Parathyroid adenoma (tissue), 2 donors: Measurements from ENCODE around the gene FIBIN.

ENCODE experiments used
- H2AFZ ChIP-seq: fragments of 300-600 bp; sonication (generic); one replicate; pipeline ENCODE4 v1.7.0; 2017; ENCODE audit warnings: antibody characterized with exemption, mild to moderate bottlenecking
- H3K27ac ChIP-seq: fragments of 300-600 bp; sonication (generic); one replicate; pipeline ENCODE4 v1.7.0; 2017
- H3K27me3 ChIP-seq: fragments of 300-600 bp; sonication (generic); one replicate; pipeline ENCODE4 v1.7.0; 2017; ENCODE audit warnings: low read length; ENCODE audit not compliant: control insufficient read depth, insufficient read depth
- H3K36me3 ChIP-seq: fragments of 300-600 bp; sonication (generic); one replicate; pipeline ENCODE4 v1.7.0; 2017; ENCODE audit warnings: low read length; ENCODE audit not compliant: control insufficient read depth, insufficient read depth
- H3K4me1 ChIP-seq: fragments of 300-600 bp; sonication (generic); one replicate; pipeline ENCODE4 v1.7.0; 2017; ENCODE audit warnings: control low read depth
- H3K4me2 ChIP-seq: fragments of 300-600 bp; sonication (generic); one replicate; pipeline ENCODE4 v1.7.0; 2017; ENCODE audit warnings: low read length
- H3K4me3 ChIP-seq: fragments of 300-600 bp; sonication (generic); one replicate; pipeline ENCODE4 v1.7.0; 2017; ENCODE audit warnings: low read depth, low read length
- H3K79me2 ChIP-seq: fragments of 300-600 bp; sonication (generic); one replicate; pipeline ENCODE4 v1.7.0; 2017; ENCODE audit warnings: control low read depth
- H3K9ac ChIP-seq: fragments of 300-600 bp; sonication (generic); one replicate; pipeline ENCODE4 v1.7.0; 2017; ENCODE audit warnings: mild to moderate bottlenecking
- H3K9me3 ChIP-seq: fragments of 300-600 bp; sonication (generic); one replicate; pipeline ENCODE4 v1.7.0; 2017; ENCODE audit warnings: low read length; ENCODE audit not compliant: control insufficient read depth
- CTCF ChIP-seq: fragments of 300-600 bp; sonication (generic); IDR thresholded peaks from one replicate; pipeline ENCODE4 v1.7.0; 2017; ENCODE audit warnings: antibody characterized with exemption, mild to moderate bottlenecking
- donor health status: primary hyperparathyroidism.

FIBIN gene

GRCh38 chr11:26993965-26994457 lies at the start of gene FIBIN:
FIBIN (plus strand) TSS chr11:26994112; CDS start chr11:26994527, 415 bp downstream.
- Histone ChIP-seq H3K4me1 (no peaks in the 10 kb centered on the region), H3K27ac (no peak within 1 kb of the TSS)
- TF ChIP-seq CTCF: no peak

DNA sequence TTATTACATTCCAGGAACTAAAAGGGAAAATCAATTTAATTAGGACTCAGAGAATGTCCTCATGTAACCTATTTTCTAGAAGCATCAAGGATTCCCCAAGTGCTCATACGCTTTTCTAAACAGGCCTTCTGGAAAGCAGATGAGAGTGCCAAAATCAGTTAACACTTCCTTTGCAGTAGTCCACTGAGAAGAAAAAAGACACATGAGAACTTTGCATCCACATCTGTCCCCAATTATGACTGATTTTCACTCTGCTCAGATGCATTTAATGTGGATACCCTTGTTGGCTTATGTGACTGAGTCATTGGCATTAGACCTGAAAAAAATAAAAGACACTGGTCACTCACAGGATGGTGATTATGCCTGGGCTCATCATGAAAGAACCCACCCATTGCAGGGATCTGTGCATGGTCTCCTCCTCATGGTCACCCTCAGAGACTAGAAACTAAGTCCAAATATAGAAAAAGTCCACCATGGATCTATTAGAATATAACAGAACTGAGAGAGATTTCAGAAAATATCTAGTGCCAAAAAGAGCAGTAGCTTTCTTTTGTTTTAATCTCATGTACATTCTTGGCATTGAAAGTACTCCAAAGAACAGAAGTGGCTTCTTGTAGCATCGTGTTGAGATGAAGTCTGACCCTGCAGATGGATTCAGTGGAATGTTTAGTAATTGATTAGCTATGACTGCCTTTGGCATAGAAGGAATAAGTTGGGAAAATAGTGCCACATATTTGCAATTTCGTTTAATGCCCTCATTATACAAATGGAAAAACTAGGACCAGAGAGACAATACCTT lies 48.8 kb upstream of the FIBIN start:
- H3K27me3 ChIP-seq: no peaks in the 10 kb centered on the region
- no peak overlapping the region for H3K4me3 ChIP-seq
- TF ChIP-seq CTCF: no peak
- no peaks in the 10 kb centered on the region for H3K79me2 ChIP-seq
- no peak overlapping the region for H3K4me2 ChIP-seq
- no peak overlapping the region for H3K9ac ChIP-seq
- H3K27ac ChIP-seq: no peak overlapping the region
- no peaks in the 10 kb centered on the region for H3K9me3 ChIP-seq
- H3K4me1 ChIP-seq: no peaks in the 10 kb centered on the region
- H3K36me3 ChIP-seq: no peaks in the 10 kb centered on the region
- no peak overlapping the region for H2AFZ ChIP-seq

More at GRCh38 chr11:26993965-26994457, at the start of gene FIBIN:
- Histone ChIP-seq H3K4me2 (no peak within 1 kb of the TSS), H3K36me3 (no peaks in the 10 kb centered on the region), H3K27me3 (no peaks in the 10 kb centered on the region), H3K4me3 (no peak within 1 kb of the TSS), H2AFZ (no peak within 1 kb of the TSS), H3K79me2 (no peaks in the 10 kb centered on the region), H3K9me3 (no peaks in the 10 kb centered on the region), H3K9ac (no peak within 1 kb of the TSS)

DNA sequence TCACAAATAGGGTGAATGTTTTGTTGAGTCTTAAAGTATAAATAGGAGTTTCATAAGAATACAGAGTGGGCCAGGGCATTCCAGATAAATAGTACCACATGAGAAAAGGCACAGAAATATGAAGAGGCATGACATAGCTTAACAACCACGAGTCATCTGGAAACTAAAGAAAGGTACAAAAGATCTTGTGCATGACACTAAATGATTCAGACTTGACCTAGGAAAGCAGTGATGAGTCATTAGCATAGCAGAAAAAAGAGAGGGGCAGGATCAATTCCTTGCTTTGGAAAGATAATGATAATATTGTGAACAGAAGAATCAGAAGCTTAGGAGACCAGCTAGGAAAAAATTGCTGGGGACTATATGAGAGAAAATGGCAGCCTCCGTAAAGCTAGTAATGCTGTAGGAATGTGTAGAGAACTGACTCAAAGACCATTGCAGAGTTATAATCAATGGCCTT lies 47.6 kb upstream of the FIBIN start:
- Histone ChIP-seq H3K9ac (no peak overlapping the region), H3K36me3 (no peaks in the 10 kb centered on the region), H3K27me3 (no peaks in the 10 kb centered on the region), H2AFZ (no peak overlapping the region), H3K27ac (no peak overlapping the region), H3K4me1 (no peaks in the 10 kb centered on the region), H3K4me3 (no peak overlapping the region), H3K4me2 (no peak overlapping the region), H3K79me2 (no peaks in the 10 kb centered on the region), H3K9me3 (no peaks in the 10 kb centered on the region)
- TF ChIP-seq CTCF: no peak

- no peak overlapping the region for H3K27ac ChIP-seq
Measured at GRCh38 chr11:26947379-26947844, 46.5 kb upstream of the FIBIN start.

More at GRCh38 chr11:26947379-26947844, 46.5 kb upstream of the FIBIN start:
- H3K36me3 ChIP-seq: no peaks in the 10 kb centered on the region
- no peak overlapping the region for H2AFZ ChIP-seq
- no peak overlapping the region for H3K4me2 ChIP-seq
- no peak overlapping the region for H3K4me3 ChIP-seq
- no peaks in the 10 kb centered on the region for H3K4me1 ChIP-seq
- no peaks in the 10 kb centered on the region for H3K79me2 ChIP-seq
- H3K9me3 ChIP-seq: no peaks in the 10 kb centered on the region
- no peak for TF ChIP-seq CTCF
- no peak overlapping the region for H3K9ac ChIP-seq
- no peaks in the 10 kb centered on the region for H3K27me3 ChIP-seq
